Mesenteric fat pad (tissue), 1 donor: ENCODE data around the gene SPIB. TPM values are rescaled to one million over a fixed set of nuclear protein-coding genes. Genes with fewer than 3 reads are reported as not detected.
"Not testable (repeated sequence)": the region's sequence is repeated elsewhere in the genome, so short reads cannot be mapped to it uniquely, and the experiment has no call there.

ENCODE experiments used
- DNase-seq: peaks from one replicate; pipeline ENCODE4 v3.0.0-alpha.2; 2020; ENCODE audit warnings: low spot score
- long read RNA-seq: library from polyadenylated mRNA; unstranded; transcript quantifications from one replicate; pipeline ENCODE4 v2.0.0, GENCODE V29; 2020
- total RNA-seq: library from RNA; stranded (reverse); fragmentation: NEBNext Ultra II Directional; extraction: Animal tissue kit (Norgen Biotek cat#: 25700); gene quantifications from one replicate; pipeline ENCODE4 v1.2.1, GENCODE V29; 2021
- donor health status: DM: yes; HTN: yes; CAD: no.

Gene SPIB
- not detected for total RNA-seq
- long read RNA-seq = 0 reads

DNA sequence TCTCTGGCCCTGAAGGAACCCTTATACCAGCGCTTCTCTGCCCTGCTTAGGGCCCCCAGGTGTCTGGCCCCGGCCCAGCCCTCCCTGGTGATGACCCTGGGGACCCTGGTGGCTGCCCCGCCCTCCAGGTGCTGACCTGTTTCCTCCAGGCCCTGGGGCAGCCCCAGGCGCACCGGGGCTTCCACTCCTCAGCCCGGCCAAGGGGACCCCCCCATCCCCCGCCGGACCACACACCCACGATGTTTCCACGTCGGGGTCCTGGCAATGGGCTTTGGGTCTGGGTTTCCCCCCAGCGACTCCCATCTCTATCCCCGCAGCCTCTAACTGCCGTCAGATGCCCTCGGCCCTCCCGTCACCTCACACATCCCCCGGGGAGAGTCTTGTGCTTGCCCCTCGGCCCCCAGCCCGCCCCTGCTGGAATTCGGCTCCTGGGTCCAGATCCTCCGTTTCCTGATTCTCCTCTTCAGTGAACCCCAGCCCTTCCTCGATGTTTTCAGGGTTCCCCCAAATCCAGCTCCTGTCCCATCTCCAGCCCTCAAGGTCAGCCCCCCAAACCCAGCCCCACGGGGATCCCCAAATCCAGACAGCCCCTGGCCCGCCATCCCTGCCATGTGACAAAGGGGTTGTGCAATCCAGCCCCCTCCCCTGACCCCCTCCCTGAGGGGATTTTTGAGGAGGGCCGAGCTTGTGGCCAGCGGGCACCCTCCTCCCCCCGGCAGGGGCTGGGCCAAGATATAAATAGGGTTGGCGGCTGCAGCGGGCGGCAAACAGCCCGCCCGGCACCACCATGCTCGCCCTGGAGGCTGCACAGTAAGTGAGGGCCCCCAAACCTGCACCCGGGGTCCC lies at the start of gene SPIB:
TSS of gene SPIB (plus strand) at position 763 of the 846 bp plus-strand sequence. CDS start at position 788, 25 bp downstream.
- no peak for DNase-seq

DNA sequence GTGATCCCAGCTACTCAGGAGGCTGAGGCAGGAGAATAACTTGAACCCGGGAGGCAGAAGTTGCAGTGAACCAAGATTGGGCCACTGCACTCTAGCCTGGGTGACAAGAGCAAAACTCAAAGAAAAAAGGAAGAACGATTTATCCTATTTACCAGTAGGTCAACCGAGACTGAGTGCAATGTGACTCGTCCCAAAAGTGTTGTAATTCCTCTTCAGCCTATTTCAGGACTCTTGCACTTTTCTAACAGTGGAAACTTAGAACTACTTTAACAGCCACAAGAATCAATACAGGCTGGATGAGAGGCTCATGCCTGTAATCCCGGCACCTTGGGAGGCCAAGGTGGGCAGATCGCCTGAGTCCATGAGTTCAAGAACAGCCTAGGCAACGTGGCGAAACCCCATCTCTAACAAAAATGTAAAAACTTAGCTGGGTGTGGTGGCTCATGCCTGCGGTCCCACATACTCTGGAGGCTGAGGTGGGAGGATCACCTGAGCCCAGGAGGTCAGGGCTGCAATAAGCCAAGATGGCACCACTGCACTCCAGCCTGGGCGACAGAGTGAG lies 46.7 kb upstream of the SPIB start:
- no peak for DNase-seq

DNA sequence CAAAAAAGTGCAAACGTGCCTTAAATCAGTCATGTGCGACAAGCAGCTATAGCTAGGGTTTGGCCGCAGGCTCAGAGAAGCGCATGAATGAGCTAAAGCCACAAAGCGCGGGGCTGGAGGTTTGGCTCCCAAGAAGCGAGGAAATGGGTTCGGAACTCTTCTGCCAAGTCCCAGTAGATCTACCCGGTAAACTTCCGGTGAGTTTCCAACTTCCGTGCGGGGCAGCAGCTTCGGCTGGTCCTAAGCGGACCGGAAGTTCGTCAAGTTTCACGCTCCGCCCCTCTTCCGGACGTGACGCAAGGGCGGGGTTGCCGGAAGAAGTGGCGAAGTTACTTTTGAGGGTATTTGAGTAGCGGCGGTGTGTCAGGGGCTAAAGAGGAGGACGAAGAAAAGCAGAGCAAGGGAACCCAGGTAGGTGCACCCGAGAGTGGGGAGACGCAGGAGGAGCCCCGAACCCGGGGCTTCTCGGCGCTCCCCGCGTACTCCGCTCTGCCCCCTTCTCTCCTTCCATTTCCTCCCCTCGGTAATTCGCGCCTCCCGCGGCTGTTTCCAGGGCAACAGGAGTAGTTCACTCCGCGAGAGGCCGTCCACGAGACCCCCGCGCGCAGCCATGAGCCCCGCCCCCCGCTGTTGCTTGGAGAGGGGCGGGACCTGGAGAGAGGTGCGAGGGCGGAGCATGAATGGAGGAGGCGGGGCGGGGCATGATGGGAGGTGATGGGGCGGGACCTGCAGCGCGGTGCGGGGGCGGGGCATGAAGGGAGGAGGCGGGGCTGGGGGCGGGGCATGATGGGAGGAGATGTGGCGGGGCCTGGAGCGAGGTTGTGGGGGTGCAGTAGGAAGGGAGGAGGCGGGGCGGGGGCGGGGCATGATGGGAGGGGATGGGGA lies 42.3 kb upstream of the SPIB start, which contains the start of gene NR1H2:
TSS of gene NR1H2 (plus strand) at position 292 of the 885 bp plus-strand sequence. CDS start 1,149 bp downstream, outside the sequence.
- DNase-seq = peak; percentile 98

GRCh38 chr19:50377051-50377461 lies 41.7 kb upstream of the SPIB start:
- DNase-seq = no peak

GRCh38 chr19:50377517-50377916 lies 41.2 kb upstream of the SPIB start:
- no peak for DNase-seq

DNA sequence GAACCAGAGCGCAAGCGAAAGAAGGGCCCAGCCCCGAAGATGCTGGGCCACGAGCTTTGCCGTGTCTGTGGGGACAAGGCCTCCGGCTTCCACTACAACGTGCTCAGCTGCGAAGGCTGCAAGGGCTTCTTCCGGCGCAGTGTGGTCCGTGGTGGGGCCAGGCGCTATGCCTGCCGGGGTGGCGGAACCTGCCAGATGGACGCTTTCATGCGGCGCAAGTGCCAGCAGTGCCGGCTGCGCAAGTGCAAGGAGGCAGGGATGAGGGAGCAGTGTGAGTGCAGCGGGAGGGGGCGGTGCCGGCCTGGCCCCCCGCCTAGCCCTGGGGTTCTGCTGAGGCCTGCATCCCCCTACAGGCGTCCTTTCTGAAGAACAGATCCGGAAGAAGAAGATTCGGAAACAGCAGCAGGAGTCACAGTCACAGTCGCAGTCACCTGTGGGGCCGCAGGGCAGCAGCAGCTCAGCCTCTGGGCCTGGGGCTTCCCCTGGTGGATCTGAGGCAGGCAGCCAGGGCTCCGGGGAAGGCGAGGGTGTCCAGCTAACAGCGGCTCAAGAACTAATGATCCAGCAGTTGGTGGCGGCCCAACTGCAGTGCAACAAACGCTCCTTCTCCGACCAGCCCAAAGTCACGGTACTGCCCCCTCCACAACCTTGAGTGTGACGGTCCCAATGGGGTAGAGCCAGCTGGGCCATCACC lies 40.4 kb upstream of the SPIB start:
- DNase-seq = no peak

- no peak for DNase-seq
Measured at GRCh38 chr19:50378863-50379236, 39.9 kb upstream of the SPIB start.

GRCh38 chr19:50379602-50380001 lies 39.1 kb upstream of the SPIB start:
- DNase-seq = no peak

DNA sequence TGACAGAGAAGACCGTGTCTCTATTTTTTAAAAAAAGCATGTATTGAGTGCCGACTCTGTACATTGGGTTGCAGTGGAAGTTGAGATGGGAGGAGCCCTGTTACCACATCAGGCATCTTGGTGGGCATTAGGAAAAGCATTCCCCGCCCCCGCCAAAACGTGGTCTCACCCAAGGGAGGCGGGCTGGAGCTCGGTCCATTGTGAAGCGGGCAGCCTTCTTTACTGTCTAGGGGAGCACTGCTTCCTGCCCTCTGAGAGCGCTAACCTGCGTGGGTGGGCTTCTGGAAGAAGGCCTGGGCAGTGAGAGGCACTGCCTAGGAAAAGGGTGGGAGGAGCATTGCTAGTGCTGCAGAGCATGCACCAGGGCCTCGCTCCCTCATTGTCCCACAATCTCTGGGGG lies 38.6 kb upstream of the SPIB start:
- DNase-seq = no peak

GRCh38 chr19:50380751-50381151 lies 38.0 kb upstream of the SPIB start:
- no peak for DNase-seq

GRCh38 chr19:50381881-50382729 lies 36.6 kb upstream of the SPIB start:
- DNase-seq = no peak

DNA sequence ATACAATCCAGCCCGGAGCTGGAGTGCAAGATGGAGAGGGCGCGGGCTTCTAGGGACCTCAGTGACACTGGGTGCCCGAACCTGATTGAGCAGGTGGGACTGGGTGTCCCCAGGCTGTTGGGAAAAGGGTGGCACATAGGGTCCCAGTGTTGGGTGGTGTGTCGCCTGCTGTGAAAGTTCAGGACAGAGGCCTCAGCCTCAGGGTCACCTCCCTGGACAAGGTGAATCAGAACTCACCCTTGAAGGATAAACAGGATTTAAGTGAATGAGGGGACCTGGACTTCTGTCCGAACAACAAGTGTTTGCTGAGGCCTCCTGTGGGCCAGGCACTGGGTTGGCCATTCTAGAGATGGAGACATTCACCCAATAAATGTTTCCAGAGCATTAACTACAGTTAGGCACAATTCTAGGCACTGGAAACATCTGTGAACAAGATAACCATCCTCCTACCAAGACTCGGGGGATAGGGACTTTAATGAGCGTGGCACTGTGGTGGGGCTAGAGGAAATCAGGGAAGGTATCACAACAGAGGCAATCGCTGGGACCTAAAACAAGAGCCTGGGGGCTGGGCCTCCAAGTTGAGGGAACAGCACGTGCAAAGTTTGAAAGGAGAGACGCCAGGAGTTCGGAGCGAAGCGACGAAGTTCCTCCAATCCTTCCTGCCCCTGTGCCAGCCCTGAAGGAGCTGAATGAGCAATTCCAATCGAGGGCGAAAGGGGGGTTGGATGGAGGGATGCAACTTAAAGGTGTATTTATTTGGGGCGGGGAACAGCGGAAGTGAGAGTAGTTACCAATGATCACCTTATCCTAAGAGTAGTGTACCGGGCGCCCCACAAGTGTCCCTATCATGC lies 35.5 kb upstream of the SPIB start:
- no peak for DNase-seq

GRCh38 chr19:50383852-50384684 lies 34.7 kb upstream of the SPIB start, which contains the start of gene POLD1:
TSS of gene POLD1 (plus strand) at chr19:50384347. CDS start at chr19:50398852, 14,505 bp downstream.
- peak; percentile 98 for DNase-seq

GRCh38 chr19:50384685-50385535 lies 33.8 kb upstream of the SPIB start:
- no peak for DNase-seq

GRCh38 chr19:50387176-50387867 lies 31.4 kb upstream of the SPIB start:
- no peak for DNase-seq

DNA sequence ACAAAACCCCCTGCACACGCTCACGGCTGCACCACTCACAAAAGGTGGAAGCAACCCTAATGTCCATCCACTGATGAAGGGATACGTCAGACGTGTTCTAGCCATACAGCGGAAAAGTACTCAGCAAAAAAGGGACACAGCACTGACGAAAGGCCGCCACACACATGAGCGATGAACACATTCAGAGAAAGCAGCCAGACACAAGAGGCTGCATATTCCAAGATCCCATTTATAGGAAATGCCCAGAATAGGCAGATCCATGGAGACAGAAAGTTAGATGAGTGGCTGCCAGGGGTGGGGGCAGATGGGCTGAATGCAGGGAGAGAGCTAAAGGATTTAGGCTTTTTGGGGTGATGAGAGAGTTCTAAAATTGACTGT lies 30.9 kb upstream of the SPIB start:
- no peak for DNase-seq

GRCh38 chr19:50390295-50390694 lies 28.4 kb upstream of the SPIB start:
- not testable (repeated sequence) for DNase-seq
